Endothelial cell of umbilical vein (primary cell): Measurements from ENCODE around the gene SEL1L2. TPM values are rescaled to one million over a fixed set of nuclear protein-coding genes. Genes with fewer than 3 reads are reported as not detected.

Experiments used
- BruUV-seq: library from RNA; stranded (reverse); fragments of 400-500 nt; replicated peaks from 2 replicates; lab custom pipeline; 2021; lab: Mats Ljungman, UMichigan
- CTCF ChIA-PET: fragments of 300-600, 350-600 bp; sonication (Branson Sonifier 250); formaldehyde crosslinking; loops from one replicate; lab custom pipeline; 2021; ENCODE audit warnings: antibody characterized with exemption, inconsistent platforms; lab: Charles Lee
- POLR2A ChIA-PET: fragments of 300-600, 350-600 bp; sonication (Branson Sonifier 250); formaldehyde crosslinking; loops from one replicate; lab custom pipeline; 2021; ENCODE audit warnings: antibody characterized with exemption, inconsistent platforms; lab: Charles Lee
- DNase-seq: peaks from one replicate; pipeline ENCODE4 v3.0.0-alpha.2; 2011; ENCODE audit warnings: low read depth, low spot score
- FAIRE-seq: peaks from 2 replicates; lab custom pipeline; 2011; peaks lifted over from hg19 to GRCh38; lab: Jason Lieb, UNC
- H2AFZ ChIP-seq: 2 replicates; pipeline ENCODE4 v1.6.0; 2012; ENCODE audit warnings: low read depth, low read length, control low read depth, inconsistent platforms
- H3K27ac ChIP-seq: 2 replicates; pipeline ENCODE4 v1.5.1; 2011; ENCODE audit warnings: low read depth, mild to moderate bottlenecking, control low read depth, low read length, moderate library complexity; ENCODE audit not compliant: insufficient read depth
- H3K27me3 ChIP-seq, 2 experiments: 2 replicates each; pipeline versions ENCODE4 v1.6.0 to v1.6.1; 2011; ENCODE audit warnings: low read length in 2 of 2, mixed read lengths in 1 of 2; ENCODE audit not compliant: control insufficient read depth in 2 of 2, insufficient read depth in 2 of 2
- H3K36me3 ChIP-seq, 2 experiments: 2 replicates in 1 of 2; 3 replicates in 1 of 2; pipeline ENCODE4 v1.5.1; 2011; ENCODE audit warnings: low read length in 2 of 2, mild to moderate bottlenecking in 1 of 2, moderate library complexity in 1 of 2; ENCODE audit not compliant: control insufficient read depth in 2 of 2, insufficient read depth in 2 of 2; ENCODE audit errors: extremely low read depth in 1 of 2
- H3K4me1 ChIP-seq: 3 replicates; pipeline ENCODE4 v1.5.1; 2011; ENCODE audit warnings: mild to moderate bottlenecking, low read length; ENCODE audit not compliant: control insufficient read depth, insufficient read depth; ENCODE audit errors: extremely low read depth
- H3K4me2 ChIP-seq: 2 replicates; pipeline ENCODE4 v1.6.1; 2011; ENCODE audit warnings: low read length, control low read depth, mixed read lengths; ENCODE audit not compliant: insufficient read depth
- H3K4me3 ChIP-seq, 3 experiments: fragments of 200-600 bp in 1 of 3; sonication (generic), shearing (Covaris generic) in 1 of 3; replicated peaks in 1 of 3; 2 replicates each; pipeline ENCODE4 v1.5.1; 2011 to 2016; ENCODE audit warnings: control low read depth in 3 of 3, low read length in 3 of 3, mild to moderate bottlenecking in 2 of 3, inconsistent platforms in 1 of 3, low read depth in 1 of 3, moderate library complexity in 1 of 3; ENCODE audit not compliant: insufficient read depth in 1 of 3
- H3K79me2 ChIP-seq: 2 replicates; pipeline ENCODE4 v1.6.0; 2012; ENCODE audit warnings: low read length, inconsistent platforms; ENCODE audit not compliant: control insufficient read depth, insufficient read depth
- H3K9ac ChIP-seq: replicated peaks from 2 replicates; pipeline ENCODE3; 2011; ENCODE audit warnings: low read length, control low read depth; ENCODE audit not compliant: insufficient read depth; ENCODE audit errors: extremely low read depth
- H3K9me1 ChIP-seq: replicated peaks from 3 replicates; pipeline ENCODE4 v1.6.0; 2011; ENCODE audit warnings: mild to moderate bottlenecking, low read length; ENCODE audit not compliant: control insufficient read depth, insufficient read depth; ENCODE audit errors: extremely low read depth
- H3K9me3 ChIP-seq: replicated peaks from 2 replicates; pipeline ENCODE4 v1.5.1; 2012; ENCODE audit warnings: low read length, inconsistent platforms; ENCODE audit not compliant: control insufficient read depth, insufficient read depth
- H4K20me1 ChIP-seq: replicated peaks from 2 replicates; pipeline ENCODE3; 2011; ENCODE audit warnings: mild to moderate bottlenecking, low read length; ENCODE audit not compliant: control insufficient read depth, insufficient read depth; ENCODE audit errors: extremely low read depth
- EZH2 ChIP-seq: IDR thresholded peaks from 2 replicates; pipeline ENCODE4 v1.6.1; 2012; ENCODE audit warnings: borderline replicate concordance, low read depth, mild to moderate bottlenecking, moderate library complexity, low read length, inconsistent platforms; ENCODE audit not compliant: severe bottlenecking
- GATA2 ChIP-seq: IDR thresholded peaks from 2 replicates; pipeline ENCODE4 v1.7.0; 2011; ENCODE audit warnings: low read depth, mild to moderate bottlenecking, moderate library complexity, mixed read lengths, low read length; ENCODE audit not compliant: insufficient read length, insufficient read depth
- POLR2A ChIP-seq: IDR thresholded peaks from 2 replicates; pipeline ENCODE4 v1.6.1; 2012; ENCODE audit warnings: low read depth, mild to moderate bottlenecking, control low read depth, low read length
- POLR2AphosphoS5 ChIP-seq: IDR thresholded peaks from 2 replicates; pipeline ENCODE4 v1.6.1; 2012; ENCODE audit warnings: low read depth, mild to moderate bottlenecking, control low read depth, low read length, moderate library complexity; ENCODE audit not compliant: insufficient read depth
- dilution Hi-C: fragments of 300-500 bp; cut with MboI; formaldehyde crosslinking; loops from one replicate; pipeline ENCODE4 v1.15.0; 2019; ENCODE audit warnings: low sequenced_read_pairs; ENCODE audit not compliant: extremely low pct_ligation_motif_present
- intact Hi-C: fragments of 100-400 bp; cut with micrococcal nuclease; formaldehyde crosslinking; loops from one replicate; pipeline ENCODE4 v1.10.0; 2022
- polyA plus RNA-seq, 4 experiments: library from polyadenylated mRNA; depleted of rRNA in 3 of 4; stranded (reverse) in 3 of 4; unstranded in 1 of 4; fragments of >200 nt; gene quantifications; 2 replicates each; pipeline versions ENCODE4 v1.2.1 to v1.2.3, GENCODE V29; 2011 to 2012; ENCODE audit warnings: missing spikeins in 1 of 4
- total RNA-seq: library from RNA; stranded (reverse); gene quantifications from 2 replicates; pipeline ENCODE4 v1.2.3, GENCODE V29; 2021
- TF ChIP-seq, protein P1 (sequence below): IDR thresholded peaks from 2 replicates; pipeline ENCODE4 v1.6.1; 2011; ENCODE audit not compliant: insufficient read depth, insufficient read length
- TF ChIP-seq, protein P2 (sequence below), 2 donors: IDR thresholded peaks; 1 replicate in 1 of 2; 2 replicates in 1 of 2; pipeline ENCODE4 v1.5.1; 2011; ENCODE audit warnings: low read length in 2 of 2, mild to moderate bottlenecking in 2 of 2, moderate library complexity in 2 of 2, control low read depth in 1 of 2, inconsistent platforms in 1 of 2, low read depth in 1 of 2; ENCODE audit not compliant: insufficient read depth in 1 of 2; ENCODE audit errors: extremely low read depth in 1 of 2

Gene SEL1L2
- total and polyA plus RNA-seq, 2 donors (not counting 3 experiments of a cell fraction or from before 2014, with no cell fraction given): not detected

DNA sequence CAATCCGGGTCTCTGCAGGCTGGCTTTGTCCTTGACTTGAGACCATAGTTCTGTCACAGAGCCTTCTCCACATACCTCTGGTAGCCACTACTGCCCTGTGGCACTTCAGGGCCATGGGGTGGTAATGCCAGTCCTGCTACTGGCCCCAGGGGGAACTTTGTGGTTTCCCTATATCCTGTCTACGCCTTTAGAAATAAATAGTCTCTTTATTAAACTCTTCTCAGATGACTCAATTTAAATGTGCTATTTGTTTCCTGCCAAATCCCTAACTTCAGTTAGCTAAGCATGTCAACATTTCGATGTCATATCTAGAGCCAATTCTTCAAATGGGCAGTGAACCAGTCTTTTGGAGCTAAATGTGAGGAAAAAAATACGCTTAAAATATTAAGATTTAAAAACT is 60.1 kb downstream of the SEL1L2 start:
- Histone ChIP-seq H2AFZ (no peak overlapping the region), H3K4me1 (no peaks in the 10 kb centered on the region), H3K27me3 (no peaks in the 10 kb centered on the region), H3K9me1 (no peaks in the 10 kb centered on the region), H3K36me3 (no peaks in the 10 kb centered on the region), H3K9me3 (no peaks in the 10 kb centered on the region), H4K20me1 (no peaks in the 10 kb centered on the region), H3K4me3 (no peak overlapping the region), H3K79me2 (no peaks in the 10 kb centered on the region), H3K4me2 (no peak overlapping the region), H3K27ac (no peak overlapping the region), H3K9ac (no peak overlapping the region)
- no TSS peak for BruUV-seq
- ChIA-PET POLR2A (no interaction called here), CTCF (no interaction called here)
- FAIRE-seq (no peak), DNase-seq (no peak)
- dilution Hi-C loops (no loop called here), intact Hi-C loops (no loop called here)
- no peak for TF ChIP-seq POLR2A
- TF ChIP-seq, protein P1, sequence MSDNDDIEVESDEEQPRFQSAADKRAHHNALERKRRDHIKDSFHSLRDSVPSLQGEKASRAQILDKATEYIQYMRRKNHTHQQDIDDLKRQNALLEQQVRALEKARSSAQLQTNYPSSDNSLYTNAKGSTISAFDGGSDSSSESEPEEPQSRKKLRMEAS: no peak
- no peak for TF ChIP-seq POLR2AphosphoS5
- TF ChIP-seq GATA2: no peak
- TF ChIP-seq EZH2: no peak

DNA sequence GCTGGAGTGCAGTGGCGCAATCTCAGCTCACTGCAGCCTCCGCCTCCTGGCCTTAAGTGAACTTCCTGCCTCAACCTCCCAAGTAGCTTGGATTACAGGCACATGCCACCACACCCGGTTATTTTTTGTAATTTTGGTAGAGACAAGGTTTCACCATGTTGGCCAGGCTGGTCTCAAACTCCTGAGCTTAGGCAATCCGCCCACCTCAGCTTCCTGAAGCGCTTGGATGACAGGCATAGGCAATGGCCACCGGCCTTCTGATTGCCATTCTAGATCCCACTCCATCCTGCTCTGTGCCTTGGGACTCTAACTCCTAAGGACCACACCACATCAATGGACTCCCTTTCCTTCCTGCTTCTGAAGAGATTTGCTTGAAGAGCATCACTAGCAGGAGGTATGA is 60.6 kb downstream of the SEL1L2 start:
- dilution Hi-C loops: no loop called here
- no peak overlapping the region for H3K4me2 ChIP-seq
- H2AFZ ChIP-seq: no peak overlapping the region
- intact Hi-C loops: no loop called here
- no peak overlapping the region for H3K4me3 ChIP-seq
- H3K79me2 ChIP-seq: no peaks in the 10 kb centered on the region
- no peaks in the 10 kb centered on the region for H3K9me1 ChIP-seq
- no peak for TF ChIP-seq POLR2AphosphoS5
- TF ChIP-seq, protein P2, sequence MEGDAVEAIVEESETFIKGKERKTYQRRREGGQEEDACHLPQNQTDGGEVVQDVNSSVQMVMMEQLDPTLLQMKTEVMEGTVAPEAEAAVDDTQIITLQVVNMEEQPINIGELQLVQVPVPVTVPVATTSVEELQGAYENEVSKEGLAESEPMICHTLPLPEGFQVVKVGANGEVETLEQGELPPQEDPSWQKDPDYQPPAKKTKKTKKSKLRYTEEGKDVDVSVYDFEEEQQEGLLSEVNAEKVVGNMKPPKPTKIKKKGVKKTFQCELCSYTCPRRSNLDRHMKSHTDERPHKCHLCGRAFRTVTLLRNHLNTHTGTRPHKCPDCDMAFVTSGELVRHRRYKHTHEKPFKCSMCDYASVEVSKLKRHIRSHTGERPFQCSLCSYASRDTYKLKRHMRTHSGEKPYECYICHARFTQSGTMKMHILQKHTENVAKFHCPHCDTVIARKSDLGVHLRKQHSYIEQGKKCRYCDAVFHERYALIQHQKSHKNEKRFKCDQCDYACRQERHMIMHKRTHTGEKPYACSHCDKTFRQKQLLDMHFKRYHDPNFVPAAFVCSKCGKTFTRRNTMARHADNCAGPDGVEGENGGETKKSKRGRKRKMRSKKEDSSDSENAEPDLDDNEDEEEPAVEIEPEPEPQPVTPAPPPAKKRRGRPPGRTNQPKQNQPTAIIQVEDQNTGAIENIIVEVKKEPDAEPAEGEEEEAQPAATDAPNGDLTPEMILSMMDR (IDR thresholded peaks at IDR 0.05; ENCODE audit: extremely low read depth in 1 of 2, insufficient read depth in 1 of 2, low read depth in 1 of 2, low read length in 2 of 2): no peak
- TF ChIP-seq, protein P1: no peak
- H3K36me3 ChIP-seq: no peaks in the 10 kb centered on the region
- FAIRE-seq (no peak), DNase-seq (no peak)
- H3K9ac ChIP-seq: no peak overlapping the region
- no peaks in the 10 kb centered on the region for H3K9me3 ChIP-seq
- BruUV-seq: no TSS peak
- no peaks in the 10 kb centered on the region for H4K20me1 ChIP-seq
- no peak overlapping the region for H3K27ac ChIP-seq
- H3K27me3 ChIP-seq: no peaks in the 10 kb centered on the region
- ChIA-PET POLR2A (no interaction called here), CTCF (no interaction called here)
- no peaks in the 10 kb centered on the region for H3K4me1 ChIP-seq
